Fibroblast of lung (primary cell): ENCODE results near the gene NHSL1. TPM values are rescaled to one million over a fixed set of nuclear protein-coding genes. Genes with fewer than 3 reads are reported as not detected.

Experiments
- DNase-seq, 2 donors: peaks; one replicate each; pipeline versions ENCODE4 v3.0.0 to v3.0.0-alpha.2; 2010; ENCODE audit warnings: low read depth in 2 of 2
- H2AFZ ChIP-seq: 2 replicates; pipeline ENCODE4 v1.5.1; 2012; ENCODE audit warnings: low read length, control low read depth, inconsistent platforms
- H3K27ac ChIP-seq: 2 replicates; pipeline ENCODE4 v1.5.1; 2011; ENCODE audit warnings: low read length, control low read depth; ENCODE audit not compliant: insufficient read depth
- H3K27me3 ChIP-seq: 2 replicates; pipeline ENCODE4 v1.5.1; 2011; ENCODE audit warnings: mild to moderate bottlenecking, low read length; ENCODE audit not compliant: control insufficient read depth, insufficient read depth
- H3K36me3 ChIP-seq: 2 replicates; pipeline ENCODE4 v1.5.1; 2011; ENCODE audit warnings: low read length; ENCODE audit not compliant: control insufficient read depth, insufficient read depth
- H3K4me1 ChIP-seq: 2 replicates; pipeline ENCODE4 v1.5.1; 2011; ENCODE audit warnings: low read length; ENCODE audit not compliant: control insufficient read depth, insufficient read depth; ENCODE audit errors: extremely low read depth
- H3K4me2 ChIP-seq: 2 replicates; pipeline ENCODE4 v1.5.1; 2011; ENCODE audit warnings: low read length, control low read depth; ENCODE audit not compliant: insufficient read depth; ENCODE audit errors: extremely low read depth
- H3K4me3 ChIP-seq, 4 experiments: fragments of 200-600 bp in 1 of 4; sonication (generic) in 1 of 4; replicated peaks in 1 of 4; 2 replicates each; pipeline ENCODE4 v1.5.1; 2011 to 2016; ENCODE audit warnings: low read length in 4 of 4, low read depth in 3 of 4, mild to moderate bottlenecking in 3 of 4, control low read depth in 2 of 4, inconsistent platforms in 1 of 4, mixed read lengths in 1 of 4; ENCODE audit not compliant: insufficient read depth in 1 of 4; ENCODE audit errors: control extremely low read depth in 1 of 4
- H3K79me2 ChIP-seq: 2 replicates; pipeline ENCODE4 v1.5.1; 2012; ENCODE audit warnings: mild to moderate bottlenecking, low read length, inconsistent platforms; ENCODE audit not compliant: control insufficient read depth, insufficient read depth
- H3K9ac ChIP-seq: 2 replicates; pipeline ENCODE4 v1.5.1; 2011; ENCODE audit warnings: mild to moderate bottlenecking, low read length, control low read depth; ENCODE audit not compliant: insufficient read depth
- H3K9me3 ChIP-seq: 2 replicates; pipeline ENCODE4 v1.5.1; 2012; ENCODE audit warnings: low read depth, low read length; ENCODE audit not compliant: control insufficient read depth, insufficient read depth
- H4K20me1 ChIP-seq: 2 replicates; pipeline ENCODE4 v1.5.1; 2011; ENCODE audit warnings: low read length; ENCODE audit not compliant: control insufficient read depth, insufficient read depth; ENCODE audit errors: extremely low read depth
- CTCF ChIP-seq, 2 donors: IDR thresholded peaks in 1 of 2; conservative IDR thresholded peaks in 1 of 2; 1 replicate in 1 of 2; 2 replicates in 1 of 2; pipeline ENCODE4 v1.5.1; 2011 to 2012; ENCODE audit warnings: low read length in 2 of 2, control low read depth in 1 of 2, inconsistent platforms in 1 of 2, low read depth in 1 of 2, mild to moderate bottlenecking in 1 of 2
- EZH2 ChIP-seq: IDR thresholded peaks from 2 replicates; pipeline ENCODE4 v1.5.1; 2012; ENCODE audit warnings: low read length, control low read depth, mild to moderate bottlenecking; ENCODE audit errors: missing control alignments
- polyA plus RNA-seq, 2 donors: library from polyadenylated mRNA; depleted of rRNA in 1 of 2; stranded (reverse) in 1 of 2; unstranded in 1 of 2; fragments of >200 nt; gene quantifications; 2 replicates each; pipeline ENCODE4 v1.2.1, GENCODE V29; 2011 to 2012; ENCODE audit warnings: missing spikeins in 1 of 2
- total RNA-seq: library from RNA; depleted of rRNA; stranded (reverse); fragments of >200 nt; gene quantifications from 2 replicates; pipeline ENCODE4 v1.2.1, GENCODE V29; 2014

NHSL1 gene
- total and polyA plus RNA-seq, 2 donors (not counting 1 experiment from before 2014, with no cell fraction given): 9.5 to 10.6 TPM

GRCh38 chr6:138432063-138432356 lies 67.3 kb downstream of the NHSL1 start:
- Histone ChIP-seq H3K9me3 (no peaks in the 10 kb centered on the region), H3K9ac (no peak overlapping the region), H2AFZ (no peak overlapping the region), H3K4me2 (no peak overlapping the region), H3K4me1 (peaks cover 3% of the 10 kb centered on the region), H4K20me1 (no peaks in the 10 kb centered on the region), H3K36me3 (peaks cover 1% of the 10 kb centered on the region), H3K4me3 (no peak overlapping the region), H3K27me3 (no peaks in the 10 kb centered on the region), H3K27ac (no peak overlapping the region), H3K79me2 (no peaks in the 10 kb centered on the region)
- no peak for TF ChIP-seq EZH2
- no peak for TF ChIP-seq CTCF (conservative IDR thresholded peaks at IDR 0.05 in 1 of 2, IDR thresholded peaks at IDR 0.05 in 1 of 2; ENCODE audit: low read depth in 1 of 2, low read length in 2 of 2)
- no peak for DNase-seq

GRCh38 chr6:138431256-138432062 lies 67.8 kb downstream of the NHSL1 start:
- H3K4me1 ChIP-seq: peaks cover 3% of the 10 kb centered on the region

More at GRCh38 chr6:138431256-138432062, 67.8 kb downstream of the NHSL1 start:
- Histone ChIP-seq H3K27me3 (no peaks in the 10 kb centered on the region), H3K79me2 (no peaks in the 10 kb centered on the region), H3K9me3 (no peaks in the 10 kb centered on the region), H3K4me3 (no peak overlapping the region), H2AFZ (no peak overlapping the region), H3K9ac (no peak overlapping the region), H3K36me3 (peaks cover 1% of the 10 kb centered on the region), H3K4me2 (no peak overlapping the region), H3K27ac (no peak overlapping the region), H4K20me1 (no peaks in the 10 kb centered on the region)
- TF ChIP-seq CTCF (conservative IDR thresholded peaks at IDR 0.05 in 1 of 2, IDR thresholded peaks at IDR 0.05 in 1 of 2; ENCODE audit: low read depth in 1 of 2, low read length in 2 of 2): no peak
- no peak for TF ChIP-seq EZH2
- no peak for DNase-seq
